GM12864 (cell line): ENCODE data around the gene CD37.
"Not testable (repeated sequence)": the region's sequence is repeated elsewhere in the genome, so short reads cannot be mapped to it uniquely, and the experiment has no call there.

Source experiments
- DNase-seq: peaks from one replicate; pipeline ENCODE4 v3.0.0-alpha.2; 2011; ENCODE audit warnings: low read depth
- H3K4me3 ChIP-seq: 2 replicates; pipeline ENCODE4 v1.5.1; 2011; ENCODE audit warnings: mild to moderate bottlenecking, low read depth, low read length, control low read depth
- TF ChIP-seq, protein P1 (sequence below): IDR thresholded peaks from 2 replicates; pipeline ENCODE4 v1.5.1; 2011; ENCODE audit warnings: low read depth, mild to moderate bottlenecking, moderate library complexity, low read length, control low read depth, inconsistent platforms; ENCODE audit errors: missing control alignments

CD37 gene

DNA sequence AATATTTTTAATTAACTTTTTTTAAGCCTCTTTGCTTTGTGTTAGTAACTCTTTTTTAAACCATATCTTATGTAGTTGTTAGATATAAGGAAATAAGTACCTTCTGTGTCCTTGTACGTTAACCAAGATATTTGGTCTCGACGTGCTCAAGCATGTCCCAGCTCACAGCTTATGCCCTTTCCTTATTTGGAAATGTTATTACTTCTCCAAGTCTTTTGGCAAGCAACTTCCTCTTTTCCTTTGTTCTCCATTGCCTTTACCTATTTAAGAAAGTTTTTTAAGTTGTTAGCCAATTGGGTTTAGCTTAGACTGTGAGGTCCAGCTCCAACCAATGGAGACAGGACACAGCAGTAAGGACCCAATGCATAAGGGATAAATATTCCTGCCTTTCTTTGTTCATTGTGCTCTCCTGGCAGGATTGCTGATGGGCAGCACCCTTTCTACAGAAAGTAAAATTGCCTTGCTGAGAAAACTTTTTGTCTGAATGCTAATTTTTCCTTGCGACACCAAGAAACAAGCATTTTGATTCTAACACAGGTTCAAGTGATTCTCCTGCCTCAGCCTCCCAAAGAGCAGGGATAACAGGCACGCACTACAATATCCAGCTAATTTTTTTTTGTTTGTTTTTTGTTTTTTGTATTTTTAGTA, 33.6 kb downstream of the CD37 start:
- no peak for DNase-seq
- TF ChIP-seq, protein P1, sequence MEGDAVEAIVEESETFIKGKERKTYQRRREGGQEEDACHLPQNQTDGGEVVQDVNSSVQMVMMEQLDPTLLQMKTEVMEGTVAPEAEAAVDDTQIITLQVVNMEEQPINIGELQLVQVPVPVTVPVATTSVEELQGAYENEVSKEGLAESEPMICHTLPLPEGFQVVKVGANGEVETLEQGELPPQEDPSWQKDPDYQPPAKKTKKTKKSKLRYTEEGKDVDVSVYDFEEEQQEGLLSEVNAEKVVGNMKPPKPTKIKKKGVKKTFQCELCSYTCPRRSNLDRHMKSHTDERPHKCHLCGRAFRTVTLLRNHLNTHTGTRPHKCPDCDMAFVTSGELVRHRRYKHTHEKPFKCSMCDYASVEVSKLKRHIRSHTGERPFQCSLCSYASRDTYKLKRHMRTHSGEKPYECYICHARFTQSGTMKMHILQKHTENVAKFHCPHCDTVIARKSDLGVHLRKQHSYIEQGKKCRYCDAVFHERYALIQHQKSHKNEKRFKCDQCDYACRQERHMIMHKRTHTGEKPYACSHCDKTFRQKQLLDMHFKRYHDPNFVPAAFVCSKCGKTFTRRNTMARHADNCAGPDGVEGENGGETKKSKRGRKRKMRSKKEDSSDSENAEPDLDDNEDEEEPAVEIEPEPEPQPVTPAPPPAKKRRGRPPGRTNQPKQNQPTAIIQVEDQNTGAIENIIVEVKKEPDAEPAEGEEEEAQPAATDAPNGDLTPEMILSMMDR = no peak
- H3K4me3 ChIP-seq = no peak overlapping the region

DNA sequence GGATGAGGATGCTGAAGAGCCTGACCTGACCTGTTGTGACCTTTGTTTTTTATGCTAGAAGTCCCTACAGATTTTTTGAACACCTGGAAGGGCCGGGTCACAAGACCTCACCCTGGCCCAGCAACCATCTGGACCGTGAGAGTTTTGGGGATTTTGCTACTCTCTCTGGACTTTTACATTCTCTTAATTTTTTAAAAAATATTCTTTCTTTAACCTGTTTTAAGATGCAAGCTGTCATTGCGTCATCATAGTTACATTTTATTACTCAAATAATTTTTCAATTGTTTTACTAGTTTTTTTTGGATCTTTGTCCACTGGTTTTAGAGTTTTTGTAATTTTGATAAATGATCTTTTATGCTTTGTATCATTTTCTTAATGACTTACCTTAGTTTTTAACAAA, 36.0 kb downstream of the CD37 start:
- no peak overlapping the region for H3K4me3 ChIP-seq
- TF ChIP-seq, protein P1 = no peak
- DNase-seq = no peak

DNA sequence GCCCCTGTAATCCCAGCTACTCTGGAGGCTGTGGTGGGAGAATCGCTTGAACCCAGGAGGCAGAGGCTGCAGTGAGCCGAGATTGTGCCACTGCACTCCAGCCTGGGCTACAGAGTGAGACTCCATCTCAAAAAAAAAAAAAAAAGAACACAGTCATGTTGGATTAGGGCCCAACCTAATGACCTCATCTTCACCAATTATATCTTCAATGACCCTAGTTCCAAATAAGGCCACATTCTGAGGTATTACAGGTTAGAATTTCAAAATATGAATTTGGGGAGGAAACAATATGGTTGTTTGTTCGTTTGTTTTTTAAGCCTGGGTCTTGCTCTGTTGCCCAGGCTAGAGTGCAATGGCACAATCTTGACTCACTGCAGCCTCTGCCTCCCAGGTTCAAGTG, 38.0 kb downstream of the CD37 start:
- DNase-seq, H3K4me3 ChIP-seq: not testable (repeated sequence)

GRCh38 chr19:49374665-49375434, 39.6 kb downstream of the CD37 start:
- no peak for DNase-seq
- TF ChIP-seq, protein P1 = no peak
- no peak overlapping the region for H3K4me3 ChIP-seq

DNA sequence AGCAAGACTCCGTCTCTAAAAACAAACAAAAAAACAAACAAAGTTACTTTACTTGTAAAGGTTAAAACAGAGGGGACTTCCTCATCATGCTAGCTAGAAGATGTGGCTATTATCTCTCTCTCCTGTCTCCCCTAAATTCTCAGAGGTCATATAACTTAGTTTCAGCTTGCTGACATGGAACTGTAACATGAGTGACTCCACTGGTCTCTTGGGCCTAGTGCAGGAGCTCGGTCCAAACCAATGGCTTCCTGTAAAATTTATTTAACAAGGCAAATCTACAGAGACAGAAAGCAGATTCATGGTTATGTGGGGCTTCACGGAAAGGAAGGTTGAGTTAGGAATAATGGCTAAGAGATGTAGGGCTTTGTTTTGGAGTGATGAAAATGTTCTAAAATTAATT, 43.3 kb downstream of the CD37 start:
- TF ChIP-seq, protein P1 = no peak
- H3K4me3 ChIP-seq = no peak overlapping the region
- no peak for DNase-seq

GRCh38 chr19:49380391-49380790, 45.2 kb downstream of the CD37 start:
- H3K4me3 ChIP-seq = no peak overlapping the region
- DNase-seq = no peak
- TF ChIP-seq, protein P1 = no peak

DNA sequence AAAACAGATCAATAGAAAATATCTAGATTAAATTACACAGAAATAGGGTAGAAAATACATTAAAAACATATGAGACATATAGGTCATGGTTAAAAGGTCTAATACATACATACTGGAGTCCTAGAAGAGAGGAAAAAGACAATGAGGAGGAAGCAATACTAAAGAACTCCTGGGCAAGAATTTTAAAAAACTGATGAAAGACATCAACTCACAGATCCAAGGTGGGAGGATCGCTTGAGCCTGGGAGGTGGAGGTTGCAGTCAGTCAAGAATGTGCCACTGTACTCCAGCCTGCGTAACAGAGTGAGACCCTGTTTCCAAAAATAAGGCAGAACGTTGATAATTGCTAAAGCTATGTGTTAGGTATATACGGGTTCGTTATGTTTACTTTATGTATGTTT, 47.4 kb downstream of the CD37 start:
- no peak for DNase-seq
- TF ChIP-seq, protein P1 = no peak
- no peak overlapping the region for H3K4me3 ChIP-seq
